Measurements from ENCODE around the gene ITLN2.
"Not testable (repeated sequence)": the region's sequence is repeated elsewhere in the genome, so short reads cannot be mapped to it uniquely, and the experiment has no call there.

The ITLN2 gene

GRCh38 chr1:160954158-160955104 is at the start of gene ITLN2:
ITLN2 (minus strand) TSS chr1:160954809; CDS start chr1:160954741, 68 bp downstream.
- DNase-seq (ENCODE audit: low read depth in 2 of 2) = no peak

- DNase-seq (ENCODE audit: low read depth in 2 of 2) = no peak
Observed at GRCh38 chr1:161001525-161001924, 46.9 kb upstream of the ITLN2 start.

GRCh38 chr1:161000736-161001480 is 46.3 kb upstream of the ITLN2 start:
- DNase-seq (ENCODE audit: low read depth in 2 of 2) = no peak

GRCh38 chr1:160999376-160999775 is 44.8 kb upstream of the ITLN2 start:
- no peak for DNase-seq (ENCODE audit: low read depth in 2 of 2)

GRCh38 chr1:160997323-160998038 is 42.9 kb upstream of the ITLN2 start:
- peak in 1 of 2 donors; percentile 33 for DNase-seq (ENCODE audit: low read depth in 2 of 2)

- DNase-seq (ENCODE audit: low read depth in 2 of 2) = no peak
Observed at GRCh38 chr1:160996178-160996577, 41.6 kb upstream of the ITLN2 start.

- no peak for DNase-seq (ENCODE audit: low read depth in 2 of 2)
Observed at GRCh38 chr1:160993544-160994193, 39.1 kb upstream of the ITLN2 start.

GRCh38 chr1:160992036-160992435 is 37.4 kb upstream of the ITLN2 start:
- not testable (repeated sequence) for DNase-seq (ENCODE audit: low read depth in 2 of 2)

GRCh38 chr1:160987359-160988050 is 32.9 kb upstream of the ITLN2 start:
- DNase-seq (ENCODE audit: low read depth in 2 of 2) = no peak

GRCh38 chr1:160985723-160986122 is 31.1 kb upstream of the ITLN2 start:
- DNase-seq (ENCODE audit: low read depth in 2 of 2) = no peak

- DNase-seq (ENCODE audit: low read depth in 2 of 2) = no peak
Observed at GRCh38 chr1:160981584-160982411, 27.2 kb upstream of the ITLN2 start.

- DNase-seq (ENCODE audit: low read depth in 2 of 2) = no peak
Observed at GRCh38 chr1:160979286-160979685, 24.7 kb upstream of the ITLN2 start.

GRCh38 chr1:160978510-160978927 is 23.9 kb upstream of the ITLN2 start:
- no peak for DNase-seq (ENCODE audit: low read depth in 2 of 2)

GRCh38 chr1:160975026-160975425 is 20.4 kb upstream of the ITLN2 start:
- no peak for DNase-seq (ENCODE audit: low read depth in 2 of 2)

- no peak for DNase-seq (ENCODE audit: low read depth in 2 of 2)
Observed at GRCh38 chr1:160973491-160973890, 18.9 kb upstream of the ITLN2 start.

GRCh38 chr1:160972939-160973338 is 18.3 kb upstream of the ITLN2 start:
- DNase-seq (ENCODE audit: low read depth in 2 of 2) = no peak

GRCh38 chr1:160971618-160972056 is 17.0 kb upstream of the ITLN2 start:
- DNase-seq (ENCODE audit: low read depth in 2 of 2) = no peak

GRCh38 chr1:160963521-160963920 is 8.9 kb upstream of the ITLN2 start:
- no peak for DNase-seq (ENCODE audit: low read depth in 2 of 2)

GRCh38 chr1:160961419-160961818 is 6.8 kb upstream of the ITLN2 start:
- DNase-seq (ENCODE audit: low read depth in 2 of 2) = no peak

GRCh38 chr1:160956966-160957365 is 2.4 kb upstream of the ITLN2 start:
- no peak for DNase-seq (ENCODE audit: low read depth in 2 of 2)

Measured in stimulated activated CD8-positive, alpha-beta memory T cell treated with anti-CD3 and anti-CD28 coated beads, Interleukin-15, amount 100 ng/mL, for 4 hours (primary cell).